ENCODE results near the gene NHERF2.

- TF ChIP-seq CTCF (IDR thresholded peaks at IDR 0.05) (no peak), POLR2A (IDR thresholded peaks at IDR 0.05) (no peak)
Observed at GRCh38 chr16:1978476-1979120, 48.1 kb upstream of the NHERF2 start.
